Effector memory CD4-positive, alpha-beta T cell (primary cell): ENCODE measurements around the gene MEGF11.

Source experiments
- DNase-seq, 3 donors: peaks; one replicate each; pipeline ENCODE4 v3.0.0-alpha.2; 2020
- H3K27ac ChIP-seq: 2 replicates; pipeline ENCODE4 v1.7.0; 2013; ENCODE audit warnings: mild to moderate bottlenecking, low read length, moderate library complexity; ENCODE audit not compliant: insufficient read depth, poor library complexity, severe bottlenecking
- H3K27me3 ChIP-seq: replicated peaks from 2 replicates; pipeline ENCODE4 v1.7.0; 2013; ENCODE audit warnings: mild to moderate bottlenecking, low read length; ENCODE audit not compliant: insufficient read depth, control insufficient read depth, poor library complexity, severe bottlenecking
- H3K36me3 ChIP-seq: 2 replicates; pipeline ENCODE4 v1.7.0; 2013; ENCODE audit warnings: mild to moderate bottlenecking, low read length, moderate library complexity; ENCODE audit not compliant: control insufficient read depth, insufficient read depth
- H3K4me1 ChIP-seq: 2 replicates; pipeline ENCODE4 v1.7.0; 2013; ENCODE audit warnings: low read length, mild to moderate bottlenecking; ENCODE audit not compliant: control insufficient read depth, insufficient read depth, poor library complexity, severe bottlenecking
- H3K4me3 ChIP-seq: 2 replicates; pipeline ENCODE4 v1.7.0; 2013; ENCODE audit warnings: low read length, low read depth, mild to moderate bottlenecking; ENCODE audit not compliant: insufficient read depth, poor library complexity, severe bottlenecking
- H3K9me3 ChIP-seq: 2 replicates; pipeline ENCODE4 v1.7.0; 2013; ENCODE audit warnings: mild to moderate bottlenecking, low read length, moderate library complexity; ENCODE audit not compliant: control insufficient read depth

The MEGF11 gene

GRCh38 chr15:66072616-66073361 lies 180.8 kb downstream of the MEGF11 start:
- Histone ChIP-seq H3K36me3 (no peaks in the 10 kb centered on the region), H3K27me3 (peaks cover 6% of the 10 kb centered on the region), H3K27ac (no peak overlapping the region), H3K4me1 (no peaks in the 10 kb centered on the region), H3K9me3 (no peaks in the 10 kb centered on the region), H3K4me3 (no peak overlapping the region)
- no peak for DNase-seq

GRCh38 chr15:66071921-66072295 lies 181.6 kb downstream of the MEGF11 start:
- H3K36me3 ChIP-seq, result no peaks in the 10 kb centered on the region
- H3K4me1 ChIP-seq, result no peaks in the 10 kb centered on the region
- H3K27me3 ChIP-seq, result no peaks in the 10 kb centered on the region
- no peak overlapping the region for H3K4me3 ChIP-seq
- no peak overlapping the region for H3K27ac ChIP-seq
- H3K9me3 ChIP-seq, result no peaks in the 10 kb centered on the region
- no peak for DNase-seq

- H3K9me3 ChIP-seq, result no peaks in the 10 kb centered on the region
- H3K36me3 ChIP-seq, result no peaks in the 10 kb centered on the region
- H3K27ac ChIP-seq, result no peak overlapping the region
- H3K4me3 ChIP-seq, result no peak overlapping the region
- no peaks in the 10 kb centered on the region for H3K27me3 ChIP-seq
- DNase-seq, result no peak
- H3K4me1 ChIP-seq, result no peaks in the 10 kb centered on the region
These were observed 182.2 kb downstream of the MEGF11 start for GRCh38 chr15:66071160-66071920.

GRCh38 chr15:66070220-66070934 lies 183.2 kb downstream of the MEGF11 start:
- H3K4me1 ChIP-seq, result no peaks in the 10 kb centered on the region
- no peaks in the 10 kb centered on the region for H3K27me3 ChIP-seq
- H3K4me3 ChIP-seq, result no peak overlapping the region
- DNase-seq, result no peak
- no peak overlapping the region for H3K27ac ChIP-seq
- H3K36me3 ChIP-seq, result no peaks in the 10 kb centered on the region
- H3K9me3 ChIP-seq, result no peaks in the 10 kb centered on the region

- Histone ChIP-seq H3K27ac (no peak overlapping the region), H3K9me3 (no peaks in the 10 kb centered on the region), H3K36me3 (no peaks in the 10 kb centered on the region), H3K4me3 (no peak overlapping the region), H3K4me1 (no peaks in the 10 kb centered on the region), H3K27me3 (no peaks in the 10 kb centered on the region)
- no peak for DNase-seq
These were observed 183.8 kb downstream of the MEGF11 start for GRCh38 chr15:66069751-66070150.

- H3K4me3 ChIP-seq, result no peak overlapping the region
These were observed 184.7 kb downstream of the MEGF11 start for GRCh38 chr15:66068801-66069200.

GRCh38 chr15:66067687-66068086 lies 185.9 kb downstream of the MEGF11 start:
- DNase-seq, result no peak
- H3K27ac ChIP-seq, result no peak overlapping the region
- no peaks in the 10 kb centered on the region for H3K27me3 ChIP-seq
- no peak overlapping the region for H3K4me3 ChIP-seq
- H3K9me3 ChIP-seq, result no peaks in the 10 kb centered on the region
- H3K4me1 ChIP-seq, result no peaks in the 10 kb centered on the region
- H3K36me3 ChIP-seq, result no peaks in the 10 kb centered on the region

More at GRCh38 chr15:66068801-66069200, 184.7 kb downstream of the MEGF11 start:
- no peak for DNase-seq
- Histone ChIP-seq H3K36me3 (no peaks in the 10 kb centered on the region), H3K4me1 (no peaks in the 10 kb centered on the region), H3K9me3 (no peaks in the 10 kb centered on the region), H3K27me3 (no peaks in the 10 kb centered on the region), H3K27ac (no peak overlapping the region)

GRCh38 chr15:66066481-66066880 lies 187.1 kb downstream of the MEGF11 start:
- no peak overlapping the region for H3K4me3 ChIP-seq
- no peaks in the 10 kb centered on the region for H3K9me3 ChIP-seq
- H3K36me3 ChIP-seq, result no peaks in the 10 kb centered on the region
- H3K27me3 ChIP-seq, result no peaks in the 10 kb centered on the region
- H3K4me1 ChIP-seq, result no peaks in the 10 kb centered on the region
- no peak overlapping the region for H3K27ac ChIP-seq
- no peak for DNase-seq

- no peaks in the 10 kb centered on the region for H3K27me3 ChIP-seq
- H3K4me1 ChIP-seq, result no peaks in the 10 kb centered on the region
- H3K9me3 ChIP-seq, result no peaks in the 10 kb centered on the region
- no peak for DNase-seq
- no peak overlapping the region for H3K27ac ChIP-seq
- H3K36me3 ChIP-seq, result no peaks in the 10 kb centered on the region
- no peak overlapping the region for H3K4me3 ChIP-seq
These were observed 187.5 kb downstream of the MEGF11 start for GRCh38 chr15:66066005-66066404.

- Histone ChIP-seq H3K27me3 (no peaks in the 10 kb centered on the region), H3K4me3 (no peak overlapping the region), H3K36me3 (no peaks in the 10 kb centered on the region), H3K27ac (no peak overlapping the region), H3K9me3 (no peaks in the 10 kb centered on the region), H3K4me1 (no peaks in the 10 kb centered on the region)
- DNase-seq, result no peak
These were observed 188.2 kb downstream of the MEGF11 start for GRCh38 chr15:66065325-66065724.
